ENCODE results near the gene HSPA12B. TPM values are rescaled to one million over a fixed set of nuclear protein-coding genes. Genes with fewer than 3 reads are reported as not detected.
A peak's percentile ranks its signal among the peaks of the same experiment; 100 is the strongest.

The HSPA12B gene
- total and polyA plus RNA-seq, 2 of the 13 experiments (the other 11 are each of a cell fraction or from before 2014, with no cell fraction given): 0.01 TPM; not detected in 1

DNA sequence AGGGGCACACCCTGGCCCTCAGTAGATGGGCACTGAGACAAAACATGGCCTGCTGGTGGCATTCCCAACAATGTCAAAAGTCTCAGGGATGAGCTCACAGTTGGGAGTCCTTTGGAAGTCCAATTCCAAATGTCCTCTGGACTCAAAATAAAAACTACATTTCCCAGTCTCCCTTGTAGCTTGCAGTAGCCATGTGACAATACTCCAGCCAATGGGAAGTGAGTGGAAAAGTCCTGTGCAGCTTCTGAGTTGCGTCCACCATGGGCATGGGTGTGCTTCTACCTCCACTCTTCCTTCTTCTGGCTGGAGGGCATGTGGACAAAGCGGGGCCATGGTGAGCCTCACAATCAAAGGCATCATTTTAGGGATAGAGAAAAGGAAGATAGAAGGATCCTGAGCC is 44.8 kb upstream of the HSPA12B start:
- no peaks in the 10 kb centered on the region for H3K79me2 ChIP-seq (ENCODE audit: insufficient read depth, low read length)
- in situ Hi-C loops (cut with HindIII; ENCODE audit: extremely low pct_ligation_motif_present, low pct_unique_long_range_greater_than_20kb) (no loop called here), intact Hi-C loops (cut with micrococcal nuclease; ENCODE audit: unreplicated experiment) (no loop called here)
- peaks cover 17 to 66% of the 10 kb centered on the region in 2 experiments for H3K27me3 ChIP-seq (ENCODE audit: control insufficient read depth in 1 of 2, insufficient read depth in 2 of 2, low read length in 2 of 2)
- H4K20me1 ChIP-seq (ENCODE audit: insufficient read depth, low read length): no peaks in the 10 kb centered on the region; the same call in 1 of the 2 replicates
- H3K9me3 ChIP-seq (ENCODE audit: low read length): no peaks in the 10 kb centered on the region
- no peak overlapping the region for H3K4me2 ChIP-seq (ENCODE audit: low read depth, low read length)
- peak; percentile 44 for DNase-seq (ENCODE audit: low spot score)
- BruUV-seq (replicated peaks): no TSS peak
- no peak overlapping the region for H3K27ac ChIP-seq (ENCODE audit: extremely low read length, insufficient read depth, low read length)
- no peak overlapping the region for H2AFZ ChIP-seq (ENCODE audit: low read length)
- WGBS (ENCODE audit: low lambda C conversion rate): 31% methylated on average over 2 of the region's 2 CpGs
- CTCF ChIA-PET (ENCODE audit: low intra/inter-chr PET ratio, low total read pairs): no interaction called here
- no peaks in the 10 kb centered on the region for H3K36me3 ChIP-seq (replicated peaks in 1 of 2; ENCODE audit: control insufficient read depth in 1 of 2, insufficient read depth in 2 of 2, low read length in 2 of 2)
- H3K4me3 ChIP-seq (replicated peaks in 1 of 3; ENCODE audit: insufficient read depth in 1 of 3, low read depth in 2 of 3, low read length in 3 of 3): no peak overlapping the region
- no peaks in the 10 kb centered on the region for H3K4me1 ChIP-seq (ENCODE audit: insufficient read depth, low read length)
- TF ChIP-seq SUZ12 (IDR thresholded peaks at IDR 0.05; ENCODE audit: low read depth, low read length) (peak; percentile 22; the same call in 1 of the 2 replicates), ZNF205 (CRISPR knock-in tag; IDR thresholded peaks at IDR 0.05) (0 out of 2 replicates have a peak, but pooled peaks have one; percentile 34), ZNF143 (CRISPR knock-in tag; IDR thresholded peaks at IDR 0.05) (peak; percentile 89), THAP11 (CRISPR knock-in tag; IDR thresholded peaks at IDR 0.05) (peak; percentile 97), CEBPG (CRISPR knock-in tag; IDR thresholded peaks at IDR 0.05) (0 out of 2 replicates have a peak, but pooled peaks have one; percentile 2), ELF1 (CRISPR knock-in tag; IDR thresholded peaks at IDR 0.05) (peak; percentile 29; the same call in 1 of the 2 replicates), ZBTB7B (CRISPR knock-in tag; IDR thresholded peaks at IDR 0.05) (no peak), HCFC1 (IDR thresholded peaks at IDR 0.05; ENCODE audit: low read depth, low read length) (peak; percentile 54; the same call in 1 of the 2 replicates), NFYB (CRISPR knock-in tag; IDR thresholded peaks at IDR 0.05) (peak; percentile 96), NFYC (CRISPR knock-in tag; IDR thresholded peaks at IDR 0.05) (peak; percentile 90)
- TF ChIP-seq, protein P1, sequence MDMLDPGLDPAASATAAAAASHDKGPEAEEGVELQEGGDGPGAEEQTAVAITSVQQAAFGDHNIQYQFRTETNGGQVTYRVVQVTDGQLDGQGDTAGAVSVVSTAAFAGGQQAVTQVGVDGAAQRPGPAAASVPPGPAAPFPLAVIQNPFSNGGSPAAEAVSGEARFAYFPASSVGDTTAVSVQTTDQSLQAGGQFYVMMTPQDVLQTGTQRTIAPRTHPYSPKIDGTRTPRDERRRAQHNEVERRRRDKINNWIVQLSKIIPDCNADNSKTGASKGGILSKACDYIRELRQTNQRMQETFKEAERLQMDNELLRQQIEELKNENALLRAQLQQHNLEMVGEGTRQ (IDR thresholded peaks at IDR 0.05; ENCODE audit: low read depth, low read length): peak; percentile 74
- TF ChIP-seq, protein P1 (CRISPR knock-in tag; IDR thresholded peaks at IDR 0.05; ENCODE audit: borderline replicate concordance): peak; percentile 88; the same call in 1 of the 2 replicates
- TF ChIP-seq, protein P2, sequence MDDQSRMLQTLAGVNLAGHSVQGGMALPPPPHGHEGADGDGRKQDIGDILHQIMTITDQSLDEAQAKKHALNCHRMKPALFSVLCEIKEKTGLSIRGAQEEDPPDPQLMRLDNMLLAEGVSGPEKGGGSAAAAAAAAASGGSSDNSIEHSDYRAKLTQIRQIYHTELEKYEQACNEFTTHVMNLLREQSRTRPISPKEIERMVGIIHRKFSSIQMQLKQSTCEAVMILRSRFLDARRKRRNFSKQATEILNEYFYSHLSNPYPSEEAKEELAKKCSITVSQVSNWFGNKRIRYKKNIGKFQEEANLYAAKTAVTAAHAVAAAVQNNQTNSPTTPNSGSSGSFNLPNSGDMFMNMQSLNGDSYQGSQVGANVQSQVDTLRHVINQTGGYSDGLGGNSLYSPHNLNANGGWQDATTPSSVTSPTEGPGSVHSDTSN (CRISPR knock-in tag; IDR thresholded peaks at IDR 0.05; ENCODE audit: borderline replicate concordance): no peak
- TF ChIP-seq, protein P3, sequence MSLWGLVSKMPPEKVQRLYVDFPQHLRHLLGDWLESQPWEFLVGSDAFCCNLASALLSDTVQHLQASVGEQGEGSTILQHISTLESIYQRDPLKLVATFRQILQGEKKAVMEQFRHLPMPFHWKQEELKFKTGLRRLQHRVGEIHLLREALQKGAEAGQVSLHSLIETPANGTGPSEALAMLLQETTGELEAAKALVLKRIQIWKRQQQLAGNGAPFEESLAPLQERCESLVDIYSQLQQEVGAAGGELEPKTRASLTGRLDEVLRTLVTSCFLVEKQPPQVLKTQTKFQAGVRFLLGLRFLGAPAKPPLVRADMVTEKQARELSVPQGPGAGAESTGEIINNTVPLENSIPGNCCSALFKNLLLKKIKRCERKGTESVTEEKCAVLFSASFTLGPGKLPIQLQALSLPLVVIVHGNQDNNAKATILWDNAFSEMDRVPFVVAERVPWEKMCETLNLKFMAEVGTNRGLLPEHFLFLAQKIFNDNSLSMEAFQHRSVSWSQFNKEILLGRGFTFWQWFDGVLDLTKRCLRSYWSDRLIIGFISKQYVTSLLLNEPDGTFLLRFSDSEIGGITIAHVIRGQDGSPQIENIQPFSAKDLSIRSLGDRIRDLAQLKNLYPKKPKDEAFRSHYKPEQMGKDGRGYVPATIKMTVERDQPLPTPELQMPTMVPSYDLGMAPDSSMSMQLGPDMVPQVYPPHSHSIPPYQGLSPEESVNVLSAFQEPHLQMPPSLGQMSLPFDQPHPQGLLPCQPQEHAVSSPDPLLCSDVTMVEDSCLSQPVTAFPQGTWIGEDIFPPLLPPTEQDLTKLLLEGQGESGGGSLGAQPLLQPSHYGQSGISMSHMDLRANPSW (CRISPR knock-in tag; IDR thresholded peaks at IDR 0.05; ENCODE audit: borderline replicate concordance): no peak
- FAIRE-seq: peak; percentile 80
- H3K9ac ChIP-seq (ENCODE audit: insufficient read depth, low read depth, low read length): no peak overlapping the region
- peak; percentile 47 for ATAC-seq
- POLR2A ChIA-PET: no interaction called here

Measured in HepG2 (cell line).